HepG2 (cell line): ENCODE data around the gene P2RX3. TPM values are rescaled to one million over a fixed set of nuclear protein-coding genes. Genes with fewer than 3 reads are reported as not detected.

Experiments
- KLF6 ChIP-seq: IDR thresholded peaks from 2 replicates; pipeline ENCODE4 v1.8.0; 2016; ENCODE audit warnings: missing biosample characterization, missing genetic modification reagents
- NAIF1 ChIP-seq: sonication (generic); formaldehyde crosslinking; IDR thresholded peaks from 2 replicates; pipeline ENCODE4 v1.5.0; 2020; ENCODE audit warnings: mild to moderate bottlenecking, missing genetic modification reagents, borderline replicate concordance
- SNAPC2 ChIP-seq: sonication (generic); formaldehyde crosslinking; IDR thresholded peaks from 2 replicates; pipeline ENCODE4 v1.8.1; 2022; ENCODE audit warnings: mild to moderate bottlenecking, missing genetic modification reagents
- SYNCRIP ChIP-seq: fragments of 200-400 bp; formaldehyde crosslinking; IDR thresholded peaks from 2 replicates; pipeline ENCODE4 v1.6.1; 2018; ENCODE audit warnings: mild to moderate bottlenecking, low read depth, low read length; ENCODE audit not compliant: insufficient read depth
- ZMYM3 ChIP-seq: sonication (generic); formaldehyde crosslinking; IDR thresholded peaks from 2 replicates; pipeline ENCODE4 v1.5.1; 2020; ENCODE audit warnings: mild to moderate bottlenecking, missing genetic modification reagents
- ZNF230 ChIP-seq: sonication (generic); formaldehyde crosslinking; IDR thresholded peaks from 2 replicates; pipeline ENCODE4 v1.4.0; 2020; ENCODE audit warnings: mild to moderate bottlenecking, missing genetic modification reagents
- ZNF543 ChIP-seq: sonication (generic); formaldehyde crosslinking; IDR thresholded peaks from 2 replicates; pipeline ENCODE4 v1.4.0; 2020; ENCODE audit warnings: mild to moderate bottlenecking, missing genetic modification reagents
- ZNF619 ChIP-seq: sonication (generic); formaldehyde crosslinking; IDR thresholded peaks from 2 replicates; pipeline ENCODE4 v1.4.0; 2020; ENCODE audit warnings: mild to moderate bottlenecking, missing genetic modification reagents
- ZNF674 ChIP-seq: sonication (generic); formaldehyde crosslinking; IDR thresholded peaks from 2 replicates; pipeline ENCODE4 v1.5.0; 2020; ENCODE audit warnings: low read depth, mild to moderate bottlenecking, missing genetic modification reagents
- ZNF777 ChIP-seq: sonication (generic); formaldehyde crosslinking; IDR thresholded peaks from 2 replicates; pipeline ENCODE4 v1.4.0; 2020; ENCODE audit warnings: missing genetic modification reagents
- polyA plus RNA-seq, 8 experiments: library from polyadenylated mRNA; depleted of rRNA in 3 of 8; stranded (reverse) in 7 of 8; unstranded in 1 of 8; fragments of >200 nt; fragmentation: Illumina TruSeq in 4 of 8; extraction: Trizol in 4 of 8; gene quantifications; 2 replicates each; pipeline versions ENCODE4 v1.2.1 to v1.2.3, GENCODE V29; 2011 to 2016; ENCODE audit warnings: low read depth in 4 of 8, missing spikeins in 1 of 8, mixed read lengths in 1 of 8; ENCODE audit not compliant: insufficient read depth in 1 of 8
- total RNA-seq, 5 experiments: library from RNA; depleted of rRNA; stranded (reverse); fragments of >200 nt; fragmentation: Illumina TruSeq; extraction: Trizol; gene quantifications; 2 replicates each; pipeline ENCODE4 v1.2.3, GENCODE V29; 2016; ENCODE audit warnings: low read depth in 1 of 5
- TF ChIP-seq, protein P1 (sequence below): sonication (generic); formaldehyde crosslinking; IDR thresholded peaks from 2 replicates; pipeline ENCODE4 v1.8.1; 2023; ENCODE audit warnings: mild to moderate bottlenecking, missing genetic modification reagents
- TF ChIP-seq, protein P2 (sequence below): sonication (generic); formaldehyde crosslinking; IDR thresholded peaks from 2 replicates; pipeline ENCODE4 v1.5.1; 2020; ENCODE audit warnings: missing genetic modification reagents, mild to moderate bottlenecking, borderline replicate concordance
- TF ChIP-seq, protein P3 (sequence below): sonication (generic); formaldehyde crosslinking; IDR thresholded peaks from 2 replicates; pipeline ENCODE4 v1.4.0; 2020; ENCODE audit warnings: missing genetic modification reagents
- TF ChIP-seq, protein P4 (sequence below): sonication (generic); formaldehyde crosslinking; IDR thresholded peaks from 2 replicates; pipeline ENCODE4 v1.5.1; 2020; ENCODE audit warnings: mild to moderate bottlenecking, missing genetic modification reagents, moderate library complexity
- TF ChIP-seq, protein P5 (sequence below): sonication (generic); formaldehyde crosslinking; IDR thresholded peaks from 2 replicates; pipeline ENCODE4 v1.4.0; 2020; ENCODE audit warnings: missing genetic modification reagents
- TF ChIP-seq, protein P6 (sequence below): sonication (generic); formaldehyde crosslinking; IDR thresholded peaks from 2 replicates; pipeline ENCODE4 v1.5.0; 2020; ENCODE audit warnings: missing genetic modification reagents, mild to moderate bottlenecking, borderline replicate concordance

The P2RX3 gene
- total and polyA plus RNA-seq, 2 of the 13 experiments (the other 11 are each of a cell fraction or from before 2014, with no cell fraction given), result 0.08 TPM; not detected in 1

DNA sequence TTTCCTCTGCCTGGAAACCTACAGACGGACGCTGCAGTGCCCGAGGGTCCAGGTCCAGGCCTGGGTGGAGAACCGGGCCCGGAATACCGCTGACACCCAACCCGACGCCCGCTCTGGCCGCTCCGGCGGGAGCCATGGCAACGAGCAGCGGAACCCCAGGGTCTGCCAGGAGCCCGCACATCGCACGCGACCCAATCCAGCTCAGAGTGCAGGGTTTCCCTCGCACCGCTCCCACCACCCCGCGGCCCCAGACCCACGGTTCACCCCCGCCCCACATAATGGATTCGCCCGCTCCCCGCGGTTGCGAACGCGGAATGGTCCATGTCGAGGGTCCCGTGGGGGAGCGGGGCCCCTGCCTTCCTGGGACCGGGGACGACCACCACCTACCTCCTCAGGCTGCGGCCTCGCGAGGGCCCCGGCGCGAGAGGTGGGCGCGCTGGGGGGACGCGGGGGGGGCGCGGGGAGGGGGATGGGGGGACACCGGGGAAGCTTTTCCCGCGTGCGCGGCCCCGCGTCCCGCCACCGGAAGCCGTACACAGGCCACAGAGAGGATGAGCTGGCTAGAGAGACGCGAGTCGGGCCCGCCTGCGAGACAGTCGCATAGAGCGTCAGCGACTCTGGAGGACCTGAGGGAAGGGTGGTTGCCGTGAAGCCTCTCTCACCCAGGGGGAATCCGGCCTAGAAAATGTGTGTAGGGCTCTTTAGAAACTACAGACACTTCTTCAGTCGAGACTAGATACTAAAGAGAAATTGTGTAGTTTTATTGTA lies 2.6 kb upstream of the P2RX3 start, which contains the start of gene SSRP1 (continued):
- TF ChIP-seq, protein P1, sequence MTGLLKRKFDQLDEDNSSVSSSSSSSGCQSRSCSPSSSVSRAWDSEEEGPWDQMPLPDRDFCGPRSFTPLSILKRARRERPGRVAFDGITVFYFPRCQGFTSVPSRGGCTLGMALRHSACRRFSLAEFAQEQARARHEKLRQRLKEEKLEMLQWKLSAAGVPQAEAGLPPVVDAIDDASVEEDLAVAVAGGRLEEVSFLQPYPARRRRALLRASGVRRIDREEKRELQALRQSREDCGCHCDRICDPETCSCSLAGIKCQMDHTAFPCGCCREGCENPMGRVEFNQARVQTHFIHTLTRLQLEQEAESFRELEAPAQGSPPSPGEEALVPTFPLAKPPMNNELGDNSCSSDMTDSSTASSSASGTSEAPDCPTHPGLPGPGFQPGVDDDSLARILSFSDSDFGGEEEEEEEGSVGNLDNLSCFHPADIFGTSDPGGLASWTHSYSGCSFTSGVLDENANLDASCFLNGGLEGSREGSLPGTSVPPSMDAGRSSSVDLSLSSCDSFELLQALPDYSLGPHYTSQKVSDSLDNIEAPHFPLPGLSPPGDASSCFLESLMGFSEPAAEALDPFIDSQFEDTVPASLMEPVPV, result 0 out of 2 replicates have a peak, but pooled peaks have one; percentile 14
- TF ChIP-seq, protein P2, sequence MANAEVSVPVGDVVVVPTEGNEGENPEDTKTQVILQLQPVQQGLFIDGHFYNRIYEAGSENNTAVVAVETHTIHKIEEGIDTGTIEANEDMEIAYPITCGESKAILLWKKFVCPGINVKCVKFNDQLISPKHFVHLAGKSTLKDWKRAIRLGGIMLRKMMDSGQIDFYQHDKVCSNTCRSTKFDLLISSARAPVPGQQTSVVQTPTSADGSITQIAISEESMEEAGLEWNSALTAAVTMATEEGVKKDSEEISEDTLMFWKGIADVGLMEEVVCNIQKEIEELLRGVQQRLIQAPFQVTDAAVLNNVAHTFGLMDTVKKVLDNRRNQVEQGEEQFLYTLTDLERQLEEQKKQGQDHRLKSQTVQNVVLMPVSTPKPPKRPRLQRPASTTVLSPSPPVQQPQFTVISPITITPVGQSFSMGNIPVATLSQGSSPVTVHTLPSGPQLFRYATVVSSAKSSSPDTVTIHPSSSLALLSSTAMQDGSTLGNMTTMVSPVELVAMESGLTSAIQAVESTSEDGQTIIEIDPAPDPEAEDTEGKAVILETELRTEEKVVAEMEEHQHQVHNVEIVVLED (CRISPR knock-in tag), result peak; percentile 40; the same call in 1 of the 2 replicates
- TF ChIP-seq NAIF1 (no peak), ZNF230 (no peak; the same call in 1 of the 2 replicates), KLF6 (CRISPR knock-in tag) (0 out of 2 replicates have a peak, but pooled peaks have one; percentile 44), ZMYM3 (CRISPR knock-in tag) (no peak), ZNF619 (no peak), ZNF674 (no peak), ZNF543 (CRISPR knock-in tag) (no peak), SYNCRIP (no peak), ZNF777 (CRISPR knock-in tag) (no peak; the same call in 1 of the 2 replicates), SNAPC2 (no peak)
- TF ChIP-seq, protein P3, sequence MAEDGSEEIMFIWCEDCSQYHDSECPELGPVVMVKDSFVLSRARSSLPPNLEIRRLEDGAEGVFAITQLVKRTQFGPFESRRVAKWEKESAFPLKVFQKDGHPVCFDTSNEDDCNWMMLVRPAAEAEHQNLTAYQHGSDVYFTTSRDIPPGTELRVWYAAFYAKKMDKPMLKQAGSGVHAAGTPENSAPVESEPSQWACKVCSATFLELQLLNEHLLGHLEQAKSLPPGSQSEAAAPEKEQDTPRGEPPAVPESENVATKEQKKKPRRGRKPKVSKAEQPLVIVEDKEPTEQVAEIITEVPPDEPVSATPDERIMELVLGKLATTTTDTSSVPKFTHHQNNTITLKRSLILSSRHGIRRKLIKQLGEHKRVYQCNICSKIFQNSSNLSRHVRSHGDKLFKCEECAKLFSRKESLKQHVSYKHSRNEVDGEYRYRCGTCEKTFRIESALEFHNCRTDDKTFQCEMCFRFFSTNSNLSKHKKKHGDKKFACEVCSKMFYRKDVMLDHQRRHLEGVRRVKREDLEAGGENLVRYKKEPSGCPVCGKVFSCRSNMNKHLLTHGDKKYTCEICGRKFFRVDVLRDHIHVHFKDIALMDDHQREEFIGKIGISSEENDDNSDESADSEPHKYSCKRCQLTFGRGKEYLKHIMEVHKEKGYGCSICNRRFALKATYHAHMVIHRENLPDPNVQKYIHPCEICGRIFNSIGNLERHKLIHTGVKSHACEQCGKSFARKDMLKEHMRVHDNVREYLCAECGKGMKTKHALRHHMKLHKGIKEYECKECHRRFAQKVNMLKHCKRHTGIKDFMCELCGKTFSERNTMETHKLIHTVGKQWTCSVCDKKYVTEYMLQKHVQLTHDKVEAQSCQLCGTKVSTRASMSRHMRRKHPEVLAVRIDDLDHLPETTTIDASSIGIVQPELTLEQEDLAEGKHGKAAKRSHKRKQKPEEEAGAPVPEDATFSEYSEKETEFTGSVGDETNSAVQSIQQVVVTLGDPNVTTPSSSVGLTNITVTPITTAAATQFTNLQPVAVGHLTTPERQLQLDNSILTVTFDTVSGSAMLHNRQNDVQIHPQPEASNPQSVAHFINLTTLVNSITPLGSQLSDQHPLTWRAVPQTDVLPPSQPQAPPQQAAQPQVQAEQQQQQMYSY (CRISPR knock-in tag), result no peak
- TF ChIP-seq, protein P4, sequence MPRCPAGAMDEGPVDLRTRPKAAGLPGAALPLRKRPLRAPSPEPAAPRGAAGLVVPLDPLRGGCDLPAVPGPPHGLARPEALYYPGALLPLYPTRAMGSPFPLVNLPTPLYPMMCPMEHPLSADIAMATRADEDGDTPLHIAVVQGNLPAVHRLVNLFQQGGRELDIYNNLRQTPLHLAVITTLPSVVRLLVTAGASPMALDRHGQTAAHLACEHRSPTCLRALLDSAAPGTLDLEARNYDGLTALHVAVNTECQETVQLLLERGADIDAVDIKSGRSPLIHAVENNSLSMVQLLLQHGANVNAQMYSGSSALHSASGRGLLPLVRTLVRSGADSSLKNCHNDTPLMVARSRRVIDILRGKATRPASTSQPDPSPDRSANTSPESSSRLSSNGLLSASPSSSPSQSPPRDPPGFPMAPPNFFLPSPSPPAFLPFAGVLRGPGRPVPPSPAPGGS (CRISPR knock-in tag), result no peak
- TF ChIP-seq, protein P5, sequence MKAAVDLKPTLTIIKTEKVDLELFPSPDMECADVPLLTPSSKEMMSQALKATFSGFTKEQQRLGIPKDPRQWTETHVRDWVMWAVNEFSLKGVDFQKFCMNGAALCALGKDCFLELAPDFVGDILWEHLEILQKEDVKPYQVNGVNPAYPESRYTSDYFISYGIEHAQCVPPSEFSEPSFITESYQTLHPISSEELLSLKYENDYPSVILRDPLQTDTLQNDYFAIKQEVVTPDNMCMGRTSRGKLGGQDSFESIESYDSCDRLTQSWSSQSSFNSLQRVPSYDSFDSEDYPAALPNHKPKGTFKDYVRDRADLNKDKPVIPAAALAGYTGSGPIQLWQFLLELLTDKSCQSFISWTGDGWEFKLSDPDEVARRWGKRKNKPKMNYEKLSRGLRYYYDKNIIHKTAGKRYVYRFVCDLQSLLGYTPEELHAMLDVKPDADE (CRISPR knock-in tag), result peak; percentile 42; the same call in 1 of the 2 replicates
- TF ChIP-seq, protein P6, sequence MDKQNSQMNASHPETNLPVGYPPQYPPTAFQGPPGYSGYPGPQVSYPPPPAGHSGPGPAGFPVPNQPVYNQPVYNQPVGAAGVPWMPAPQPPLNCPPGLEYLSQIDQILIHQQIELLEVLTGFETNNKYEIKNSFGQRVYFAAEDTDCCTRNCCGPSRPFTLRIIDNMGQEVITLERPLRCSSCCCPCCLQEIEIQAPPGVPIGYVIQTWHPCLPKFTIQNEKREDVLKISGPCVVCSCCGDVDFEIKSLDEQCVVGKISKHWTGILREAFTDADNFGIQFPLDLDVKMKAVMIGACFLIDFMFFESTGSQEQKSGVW, result no peak
